IPS-NIHi11 (cell line): ENCODE results near the gene ZNF474.
"Not testable (repeated sequence)": the region's sequence is repeated elsewhere in the genome, so short reads cannot be mapped to it uniquely, and the experiment has no call there.

Experiments
- DNase-seq: peaks from one replicate; pipeline ENCODE4 v3.0.0; 2012; ENCODE audit warnings: mixed read lengths, low spot score

ZNF474 gene

DNA sequence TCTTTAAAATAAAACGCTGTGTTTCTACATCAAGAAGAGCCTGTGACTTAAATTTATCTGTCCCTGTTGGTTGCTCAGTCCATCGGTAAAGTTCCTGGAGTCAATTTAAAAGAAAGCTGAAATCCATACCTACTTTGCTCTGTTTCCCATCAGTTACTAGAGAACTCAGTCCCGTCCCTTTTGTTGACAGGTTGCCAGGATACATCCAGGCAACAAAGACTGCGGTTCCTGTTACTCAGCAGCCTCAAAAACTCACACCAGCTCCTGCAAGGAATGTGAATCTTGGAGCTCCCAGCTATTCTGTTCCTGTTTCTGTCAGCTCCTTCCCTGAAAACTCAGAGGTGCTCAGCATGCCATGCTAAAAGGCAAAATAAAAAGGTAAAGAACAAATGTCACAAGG, at the start of gene ZNF474:
Gene ZNF474 (plus strand): TSS at position 241 of the 400 bp plus-strand sequence. CDS start 22,445 bp downstream, outside the sequence.
- DNase-seq = peak; percentile 59

DNA sequence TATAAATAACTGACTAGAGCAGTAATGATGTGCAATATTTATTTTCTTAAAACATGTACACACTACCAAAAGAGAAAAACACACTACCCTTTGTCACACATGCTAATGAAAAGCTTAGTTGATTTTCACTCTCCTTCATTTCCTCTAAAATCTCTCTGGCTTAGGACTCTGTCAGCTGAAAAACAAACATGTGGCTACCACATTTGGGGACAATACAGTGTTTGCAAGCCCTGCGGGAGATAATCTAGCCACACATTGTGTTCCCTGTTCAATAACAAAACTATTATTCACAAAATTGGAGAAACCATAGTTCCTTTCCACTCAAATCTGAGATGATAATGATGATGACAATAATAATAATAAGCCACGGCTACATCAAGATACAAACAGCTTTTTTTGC, 47.8 kb upstream of the ZNF474 start:
- DNase-seq = no peak

DNA sequence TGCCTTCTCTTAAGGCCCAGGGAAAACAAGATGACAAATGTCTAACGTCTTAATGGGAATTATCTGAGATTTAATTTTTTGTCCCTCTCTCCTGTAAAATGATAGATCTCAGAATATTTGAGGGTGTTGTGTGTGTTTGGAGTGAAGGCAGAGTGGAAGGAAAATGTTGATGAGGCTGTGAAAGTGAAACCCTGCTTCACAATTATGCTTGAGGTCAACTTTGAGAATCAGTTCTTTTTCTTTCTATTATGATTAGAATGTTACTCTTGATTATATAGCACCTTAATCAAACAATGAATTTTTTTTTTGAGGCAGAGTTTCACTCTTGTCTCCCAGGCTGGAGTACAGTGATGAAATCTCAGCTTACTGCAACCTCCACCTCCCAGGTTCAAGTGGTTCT, 45.8 kb upstream of the ZNF474 start:
- DNase-seq = no peak

DNA sequence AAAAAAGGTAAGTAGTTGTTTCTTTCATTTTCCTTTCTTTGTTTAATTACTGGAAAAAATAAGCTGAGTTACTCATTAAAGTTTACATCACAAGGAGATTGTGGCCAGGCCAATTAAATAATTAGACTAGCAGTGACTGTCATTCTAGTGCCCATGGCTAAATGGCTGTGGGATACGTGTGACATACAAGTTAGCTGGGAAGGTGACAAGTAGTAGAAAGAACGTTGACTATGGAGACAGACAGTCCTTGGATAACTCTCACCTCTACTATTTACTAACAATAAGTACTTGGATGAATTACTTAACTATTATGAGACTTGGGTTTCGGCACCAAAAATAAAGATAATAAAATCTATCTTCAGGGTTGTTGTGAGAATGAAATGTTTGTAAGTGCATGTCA, 44.3 kb upstream of the ZNF474 start:
- no peak for DNase-seq

DNA sequence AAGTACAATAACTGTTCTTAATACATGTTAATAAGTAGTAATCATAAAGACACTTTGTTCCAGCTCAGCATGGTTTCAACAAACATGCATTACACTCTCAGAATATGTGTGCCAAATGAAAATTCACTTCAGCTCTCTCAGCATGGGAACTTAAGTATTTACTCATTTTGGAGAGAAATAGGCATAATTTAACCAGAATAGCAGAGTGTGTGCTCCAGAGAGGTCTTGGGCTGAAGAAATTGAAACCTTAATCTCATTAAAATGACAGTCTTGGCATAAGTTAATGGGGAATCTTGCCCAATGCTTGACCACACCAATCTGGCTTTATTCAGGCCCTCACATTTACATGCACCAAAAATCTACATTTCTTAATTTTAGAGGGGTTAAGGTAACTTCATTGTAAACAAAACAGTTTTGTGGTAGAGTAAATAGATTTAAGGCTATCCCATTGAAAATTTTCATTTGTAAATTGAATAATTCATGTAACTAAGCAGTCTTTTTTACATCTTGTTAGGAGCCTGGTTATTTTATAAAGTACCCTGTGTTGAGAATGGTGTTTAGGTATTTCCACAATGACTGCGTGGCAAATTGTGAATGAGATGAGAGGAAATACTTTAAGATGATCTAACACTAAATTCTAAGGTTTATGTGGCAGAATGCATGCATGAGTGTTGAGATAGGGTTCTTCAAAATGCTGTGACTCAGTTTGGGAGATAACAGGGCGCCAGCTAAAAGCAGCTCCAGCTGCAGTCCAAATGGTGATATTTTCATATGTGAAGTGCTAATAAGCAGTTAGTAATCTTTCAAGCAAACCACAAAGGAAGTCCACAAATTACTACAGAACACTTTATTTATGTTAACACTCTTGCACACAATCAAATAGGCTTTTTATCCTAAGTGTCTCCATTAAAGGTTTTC, 40.0 kb upstream of the ZNF474 start:
- no peak for DNase-seq

DNA sequence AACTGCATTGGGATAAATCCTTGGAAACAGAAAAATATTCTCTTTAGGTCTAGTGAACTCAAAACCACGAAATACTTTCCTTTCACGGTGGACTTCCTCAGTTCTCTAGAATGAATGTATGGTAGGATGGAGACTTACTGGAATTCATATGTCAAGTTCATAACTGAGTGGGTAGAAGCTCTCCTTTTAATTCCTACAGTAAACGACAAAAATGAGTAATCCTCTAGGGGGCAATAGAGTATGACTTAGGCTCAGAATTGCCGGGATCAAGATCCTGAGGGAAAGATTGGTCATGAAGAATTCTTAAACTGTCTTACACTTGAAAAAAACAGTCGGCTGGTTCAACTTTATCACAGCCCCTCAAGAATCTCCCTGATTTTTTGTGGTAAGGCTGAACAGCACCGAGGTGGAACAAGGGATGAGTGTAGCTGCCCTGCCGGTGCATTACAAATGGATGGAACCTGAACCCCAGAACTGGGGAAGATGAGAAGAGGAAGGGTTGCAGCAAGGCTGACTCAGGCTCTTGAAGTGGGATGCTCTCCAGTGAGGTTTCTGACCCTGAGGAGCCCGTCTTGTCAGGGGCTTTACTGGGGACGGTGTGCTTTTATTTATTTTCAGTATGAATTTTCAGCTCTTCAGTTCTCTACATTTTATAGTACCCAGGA, 37.3 kb upstream of the ZNF474 start:
- peak; percentile 23 for DNase-seq

DNA sequence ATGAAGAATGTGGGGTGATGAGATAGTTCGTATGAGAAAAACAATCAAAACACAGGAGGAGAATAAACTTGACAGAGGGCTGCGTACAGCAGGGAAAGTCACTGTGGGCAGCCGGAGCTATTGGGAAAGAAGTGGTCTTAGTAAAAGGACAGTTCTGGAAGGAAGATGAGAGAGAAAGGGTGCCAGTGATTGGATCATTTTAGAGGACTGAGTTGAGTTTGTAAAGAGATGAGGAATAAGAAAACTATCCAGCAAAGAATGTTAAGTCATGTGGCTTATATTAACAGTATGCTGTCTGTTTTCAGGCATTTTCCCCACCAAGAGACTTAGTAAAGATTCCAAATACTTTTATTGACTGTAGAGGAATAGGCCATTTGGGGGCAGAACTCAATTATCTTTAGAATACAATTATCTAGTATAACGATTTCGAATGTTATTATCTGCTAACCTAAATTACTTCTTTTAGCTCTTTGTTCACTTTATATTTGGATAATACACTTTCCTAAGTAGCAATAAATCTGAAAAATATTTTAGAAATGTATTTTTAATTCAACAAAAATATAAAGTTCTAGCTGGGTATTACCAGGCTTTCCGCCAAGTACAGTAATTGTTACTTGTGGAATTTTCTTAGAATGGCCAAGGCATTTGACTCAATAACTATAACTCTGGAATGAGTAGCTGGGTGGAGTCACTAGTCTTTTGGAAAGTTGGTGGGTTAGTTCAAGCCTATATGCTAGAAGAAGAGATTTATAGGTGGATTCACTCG, 35.7 kb upstream of the ZNF474 start:
- no peak for DNase-seq

DNA sequence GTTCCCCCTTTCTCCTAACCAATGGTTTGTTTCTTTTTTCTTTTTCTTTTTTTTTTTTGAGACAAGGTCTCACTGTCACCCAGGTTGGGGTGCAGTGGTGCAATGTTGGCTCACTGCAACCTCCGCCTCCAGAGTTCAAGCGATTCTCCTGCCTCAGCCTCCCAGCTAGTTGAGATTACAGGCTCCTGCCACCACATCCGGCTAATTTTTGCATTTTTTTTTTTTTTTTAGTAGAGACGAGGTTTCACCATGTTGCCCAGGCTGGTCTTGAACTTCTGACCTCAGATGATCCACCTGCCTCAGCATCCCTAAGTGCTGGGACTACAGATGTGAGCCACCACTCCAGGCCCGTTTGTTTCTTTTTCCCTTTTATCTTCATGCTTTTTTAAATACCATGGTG, 35.1 kb upstream of the ZNF474 start:
- not testable (repeated sequence) for DNase-seq

DNA sequence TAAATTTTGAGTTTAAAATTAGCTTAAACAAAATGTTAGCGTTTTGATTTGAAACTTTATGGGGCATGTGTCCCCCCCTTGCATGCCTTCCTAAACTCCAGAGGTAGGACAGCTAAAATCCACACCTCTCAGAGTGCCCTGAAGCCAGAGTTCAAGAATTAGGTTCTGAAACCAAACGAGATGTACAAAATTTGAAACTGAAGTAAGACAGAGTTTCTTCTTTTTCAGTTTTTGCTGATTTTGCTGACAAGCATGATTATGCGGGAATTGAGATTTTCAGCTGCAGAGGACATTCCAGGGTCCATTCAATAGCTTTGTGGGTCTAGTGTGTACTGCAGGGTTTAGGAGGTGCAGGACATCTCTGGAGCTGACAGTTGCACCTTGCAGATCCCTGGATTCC, 34.2 kb upstream of the ZNF474 start:
- no peak for DNase-seq

DNA sequence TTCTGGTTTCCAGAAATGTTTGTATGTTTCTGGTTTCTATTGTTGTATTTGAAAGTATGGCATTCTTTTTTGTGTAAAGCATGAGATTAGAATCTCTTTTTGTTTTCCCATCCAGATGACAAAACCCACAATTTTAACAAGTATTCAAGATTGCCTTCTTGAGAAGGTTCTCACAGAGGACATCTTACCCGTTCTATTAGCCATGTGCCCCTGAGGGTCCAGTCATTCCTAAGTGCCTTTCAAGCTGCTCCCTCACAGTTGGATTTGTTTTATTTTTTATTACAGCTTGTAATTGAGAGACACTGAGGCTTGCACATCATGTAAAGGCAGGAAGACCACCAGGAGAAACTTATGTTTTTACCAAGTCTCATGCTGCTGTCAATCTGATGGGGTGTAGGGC, 32.0 kb upstream of the ZNF474 start:
- no peak for DNase-seq

DNA sequence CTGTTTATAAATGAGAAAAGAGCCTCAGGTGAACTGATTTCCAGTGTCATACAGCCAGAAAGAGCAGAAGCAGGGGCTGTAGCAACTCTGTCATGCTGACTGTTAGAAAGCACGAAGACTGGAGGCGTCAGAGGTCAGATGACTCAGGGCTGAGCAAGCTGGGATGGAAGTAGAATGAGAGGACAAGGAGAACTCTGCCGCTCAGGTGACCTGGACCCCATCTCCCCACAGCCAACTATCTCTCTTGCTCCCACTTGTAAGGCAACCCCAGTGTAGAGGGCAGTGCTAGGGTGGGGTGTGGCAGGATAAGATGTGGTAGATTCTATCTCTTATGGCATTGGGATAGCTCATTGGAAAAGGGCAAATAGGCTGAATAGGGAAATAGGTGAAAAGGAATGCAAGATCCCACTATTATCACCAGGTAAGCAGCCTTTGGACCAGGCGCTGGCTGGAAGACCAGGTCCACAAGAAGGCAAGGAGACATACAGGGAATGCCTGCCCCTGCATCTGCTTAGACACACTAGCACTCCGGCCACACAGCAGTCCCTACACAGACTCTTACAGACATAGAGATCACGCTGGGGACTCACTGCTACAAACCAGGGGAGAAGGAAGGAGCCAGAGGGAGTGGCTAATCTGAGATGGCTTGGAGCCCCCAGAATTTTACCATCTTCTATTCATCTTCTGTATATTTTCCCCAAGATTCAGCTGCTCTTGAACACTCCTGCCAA, 30.1 kb upstream of the ZNF474 start:
- DNase-seq = peak; percentile 10

DNA sequence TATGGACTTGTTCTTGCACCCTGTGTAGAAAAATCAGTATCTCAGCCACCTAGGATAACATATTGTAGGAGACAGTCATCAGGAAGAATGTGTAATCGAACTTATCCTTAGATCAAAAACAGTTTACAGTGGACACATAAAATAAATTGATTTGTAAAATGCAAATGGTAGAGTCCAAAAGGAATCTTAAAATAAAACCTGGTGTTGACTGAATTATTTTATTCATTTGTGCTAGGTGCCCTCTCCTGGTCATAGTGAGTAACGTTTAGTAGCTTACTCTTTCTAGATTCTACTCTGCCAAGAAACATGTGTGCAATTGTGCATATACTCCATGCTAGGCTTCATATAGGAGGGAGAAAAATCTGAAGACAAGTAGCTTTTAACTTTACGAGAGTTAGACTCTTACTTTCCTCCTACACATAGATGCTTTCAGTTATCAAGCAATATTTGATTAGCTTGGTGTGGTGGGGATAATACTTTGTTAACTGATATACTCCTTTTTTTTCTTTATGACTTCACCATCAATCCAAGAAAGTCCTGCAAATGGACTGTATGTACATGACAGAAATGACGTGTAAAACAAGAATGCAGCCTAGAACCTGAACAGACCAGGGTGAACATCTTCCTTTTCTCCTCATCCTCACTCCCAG, 27.6 kb upstream of the ZNF474 start:
- peak; percentile 17 for DNase-seq

DNA sequence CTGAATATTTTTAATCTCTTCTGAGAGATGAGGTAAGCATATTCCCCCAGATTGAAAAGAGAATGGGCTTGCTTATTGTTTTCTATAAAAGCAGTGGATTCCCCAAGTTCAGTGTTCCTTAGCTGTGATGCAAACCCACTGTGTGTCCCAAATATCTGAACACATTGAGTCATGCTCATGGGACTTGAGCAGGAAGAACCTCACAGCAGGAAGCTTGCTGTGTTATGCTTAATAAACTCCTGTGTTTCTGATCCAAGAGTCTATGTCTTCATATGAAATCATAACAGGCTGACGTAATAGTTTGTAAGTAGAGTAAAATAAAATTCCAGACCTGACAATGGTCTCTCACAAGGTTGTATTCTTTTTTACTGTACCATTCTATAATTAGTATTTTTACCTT, 26.5 kb upstream of the ZNF474 start:
- no peak for DNase-seq

DNA sequence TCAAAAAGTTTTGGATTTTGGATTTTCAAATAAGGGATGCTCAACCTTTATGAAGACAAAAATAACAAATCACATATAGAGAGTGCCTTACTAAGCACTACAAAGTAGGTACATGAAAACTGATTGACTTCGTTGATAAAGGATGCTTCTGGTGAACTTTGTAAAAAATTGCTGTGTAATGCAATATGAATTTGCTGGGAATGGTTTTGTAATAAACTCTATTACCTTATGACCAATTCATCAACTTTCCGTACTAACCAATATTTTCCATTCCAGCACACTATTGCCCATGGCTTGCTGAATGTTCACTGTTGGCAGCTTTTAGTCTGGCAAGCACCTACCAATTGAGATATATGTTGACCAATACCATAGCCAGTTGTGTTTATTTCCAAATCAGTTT, 23.4 kb upstream of the ZNF474 start:
- DNase-seq = no peak

DNA sequence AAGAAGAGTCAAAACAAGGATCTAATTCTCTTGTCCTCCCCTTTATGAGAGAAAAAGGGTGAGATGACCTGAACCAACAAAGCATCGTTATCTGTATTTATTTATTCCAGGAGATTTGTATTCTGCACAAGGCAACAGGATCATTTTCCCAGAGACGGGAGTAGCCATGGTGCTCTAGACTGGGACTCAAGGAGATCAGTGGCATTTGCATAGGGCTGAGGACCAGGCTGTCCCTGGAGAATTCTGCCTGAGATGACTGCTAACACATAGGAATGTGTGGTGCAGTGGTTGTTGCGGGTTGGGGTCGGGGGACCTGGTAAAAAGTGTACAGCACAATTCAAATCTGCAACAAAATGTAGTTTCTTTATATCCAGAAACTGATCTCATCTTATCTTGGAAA, 22.3 kb upstream of the ZNF474 start:
- no peak for DNase-seq

DNA sequence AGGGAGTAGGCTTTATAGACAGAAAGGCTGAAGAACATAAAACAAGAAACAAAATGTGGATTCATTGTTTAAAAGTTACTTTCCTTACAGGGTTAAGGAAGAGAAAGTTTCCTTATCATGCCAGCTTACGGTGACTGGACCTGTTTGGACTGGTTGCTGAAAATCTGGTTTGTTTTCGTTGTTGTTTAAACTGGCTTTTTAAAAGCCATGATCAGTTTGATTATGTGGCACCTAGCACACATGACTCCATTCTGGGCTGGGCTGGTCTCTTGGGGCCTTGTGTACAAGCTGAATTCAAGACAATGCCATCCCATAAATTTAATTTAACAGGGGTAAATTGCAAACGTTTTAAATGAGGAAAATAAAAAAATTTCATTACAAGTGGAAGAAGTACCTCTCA, 18.4 kb upstream of the ZNF474 start:
- DNase-seq = no peak

DNA sequence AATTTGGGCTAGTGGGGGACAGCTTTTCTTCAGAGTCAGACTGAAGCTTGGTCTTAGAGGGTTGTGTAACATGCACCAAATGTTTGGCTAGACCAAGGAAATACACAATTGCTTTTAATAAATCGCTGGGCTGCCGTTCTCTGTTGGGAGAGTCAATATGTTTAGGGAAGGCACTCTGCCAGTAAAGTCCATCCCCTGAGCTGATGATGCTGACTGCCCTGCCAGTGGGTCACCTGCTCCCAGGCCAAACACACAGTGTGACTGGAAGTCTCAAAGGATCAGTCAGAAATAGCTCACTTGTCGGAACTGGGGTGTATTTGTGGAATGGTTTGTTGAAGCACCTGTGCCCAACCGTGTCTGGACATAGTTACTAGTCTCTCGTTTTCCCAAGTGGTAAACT, 17.9 kb upstream of the ZNF474 start:
- no peak for DNase-seq

DNA sequence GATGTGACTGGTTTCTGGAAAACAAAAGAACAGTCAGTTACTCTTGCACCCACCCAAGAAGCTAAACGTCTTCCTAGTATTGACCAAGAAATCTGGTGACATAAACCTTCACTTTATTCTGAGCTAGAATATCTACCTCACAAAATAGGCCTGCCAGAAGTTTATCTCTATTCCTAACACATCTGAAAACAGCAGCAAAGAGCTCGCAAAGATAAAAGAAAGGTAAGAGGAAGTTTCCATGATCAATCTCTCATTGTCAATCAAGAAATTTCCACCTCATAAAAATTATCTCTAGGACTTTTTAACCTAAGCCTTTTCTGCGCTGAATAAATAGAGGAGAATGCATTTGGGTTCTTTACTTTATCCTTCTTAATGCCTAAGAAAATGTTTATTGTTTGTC, 17.3 kb upstream of the ZNF474 start:
- DNase-seq = no peak

DNA sequence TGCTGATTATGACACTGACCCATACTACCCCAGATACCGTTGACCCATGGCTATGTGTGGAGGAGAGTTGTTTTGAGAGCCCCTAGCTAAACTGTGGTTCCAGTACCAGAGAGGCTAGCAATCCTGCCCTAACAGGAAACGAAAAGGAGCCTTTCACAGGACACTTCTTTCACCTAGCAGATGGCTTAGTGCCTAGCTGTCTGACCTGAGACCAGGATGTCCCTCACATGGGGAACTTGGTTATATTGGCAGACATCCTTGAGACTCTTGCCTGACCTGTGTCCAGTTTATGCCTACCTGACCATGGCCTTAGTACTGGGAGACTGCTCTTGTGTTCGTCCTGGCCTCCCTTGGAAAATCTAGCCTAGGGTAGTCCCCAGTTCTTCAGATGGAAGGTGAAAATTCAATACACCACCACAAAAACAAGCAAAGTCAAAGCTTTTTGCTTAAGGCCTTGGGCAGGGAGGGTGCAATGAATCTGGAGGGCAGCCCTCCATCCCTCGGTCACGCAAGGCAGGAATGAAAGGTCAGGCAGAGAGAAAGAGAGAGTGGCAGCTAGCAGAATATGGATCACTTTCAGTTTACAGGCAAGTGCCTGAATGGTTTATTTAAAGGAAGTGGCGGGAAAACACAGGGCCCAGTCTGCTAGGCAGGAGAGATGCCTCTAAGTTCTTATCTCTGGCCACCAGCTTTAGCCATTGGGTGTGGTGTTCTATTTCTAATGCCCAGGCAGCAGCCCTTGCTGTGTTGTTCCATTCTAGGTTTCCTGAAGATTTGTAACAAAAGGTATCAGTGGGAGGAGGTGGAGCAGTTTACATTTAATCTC, 16.4 kb upstream of the ZNF474 start:
- no peak for DNase-seq

DNA sequence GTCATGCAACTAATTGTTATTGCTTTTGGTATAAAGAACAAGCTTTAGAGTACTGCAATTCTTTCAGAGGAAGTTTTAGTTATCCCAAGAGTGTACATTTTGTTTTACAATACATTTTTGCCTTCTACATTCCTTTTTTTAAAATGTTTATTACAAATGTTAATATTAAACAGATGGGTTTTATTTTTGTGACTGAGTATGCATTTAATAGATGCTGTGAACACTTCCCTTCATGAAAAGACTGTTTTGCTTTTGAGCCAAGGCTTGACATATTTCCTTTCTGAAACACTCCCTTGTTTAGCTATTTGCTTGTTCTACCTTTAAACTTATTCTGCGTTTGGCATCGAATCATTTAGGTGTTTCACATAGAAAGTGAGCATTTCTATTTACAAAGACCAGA, 14.8 kb upstream of the ZNF474 start:
- no peak for DNase-seq
